C4-2B (cell line): ENCODE results near the gene TGFB1.
"Not testable (repeated sequence)": the region's sequence is repeated elsewhere in the genome, so short reads cannot be mapped to it uniquely, and the experiment has no call there.

Experiments used
- H3K27ac ChIP-seq: fragments of 450-650 bp; 2 replicates; pipeline ENCODE4 v1.5.1; 2017
- ZFX ChIP-seq: fragments of 450-650 bp; IDR thresholded peaks from 2 replicates; pipeline ENCODE4 v1.6.1; 2017
- TF ChIP-seq, protein P1 (sequence below): fragments of 450-650 bp; conservative IDR thresholded peaks from 2 replicates; pipeline ENCODE4 v1.5.1; 2017; ENCODE audit warnings: mild to moderate bottlenecking

The TGFB1 gene

DNA sequence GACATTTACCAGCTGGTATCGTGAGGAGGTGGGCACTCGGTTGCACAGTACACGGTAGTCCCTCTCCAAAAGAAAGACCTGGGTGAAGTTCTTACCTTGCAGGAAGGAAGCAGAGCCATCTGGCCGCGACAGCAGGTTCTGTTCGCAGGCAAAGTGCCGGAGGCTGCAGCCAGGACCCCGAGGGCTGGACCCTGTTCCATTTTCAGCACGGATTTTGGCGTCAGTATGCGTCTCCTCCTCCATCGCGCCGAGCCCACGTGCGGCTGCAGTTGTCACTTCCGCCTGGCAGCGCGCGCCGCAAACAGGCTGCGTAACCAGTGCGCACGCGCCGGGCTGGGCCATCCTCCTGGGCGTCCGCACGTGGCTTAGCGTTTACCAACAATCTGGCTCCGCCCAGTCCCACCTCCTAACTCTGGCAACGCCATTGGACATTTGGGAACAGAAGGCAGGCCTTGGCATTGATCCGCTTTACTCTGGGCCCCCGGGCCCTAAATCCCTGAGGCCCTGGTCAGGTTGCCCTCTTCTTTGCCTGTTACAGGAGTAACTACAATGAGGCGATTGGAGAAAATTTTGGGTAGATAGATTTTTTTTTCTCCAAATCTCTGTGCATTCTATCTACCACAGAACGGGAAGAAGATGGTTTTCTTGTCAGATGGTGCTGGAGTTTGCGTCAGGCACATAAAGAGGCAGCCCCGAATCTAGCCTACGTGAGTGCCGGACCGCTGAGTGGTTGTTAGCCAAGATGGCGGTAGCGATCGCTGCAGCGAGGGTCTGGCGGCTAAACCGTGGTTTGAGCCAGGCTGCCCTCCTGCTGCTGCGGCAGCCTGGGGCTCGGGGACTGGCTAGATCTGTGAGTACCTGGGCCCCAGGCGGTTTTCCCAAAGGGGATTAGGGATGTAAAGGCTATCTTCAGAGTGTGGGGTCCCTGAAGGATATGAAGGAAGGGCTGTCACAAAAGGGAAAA is 43.6 kb upstream of the TGFB1 start, which contains the start of the genes BCKDHA and EXOSC5:
TSS of gene BCKDHA (plus strand) at position 733 of the 964 bp plus-strand sequence. CDS start at position 743, 10 bp downstream.
TSS of gene EXOSC5 (minus strand) at position 274 of the 964 bp plus-strand sequence. CDS start at position 243, 31 bp downstream.
- TF ChIP-seq, protein P1, sequence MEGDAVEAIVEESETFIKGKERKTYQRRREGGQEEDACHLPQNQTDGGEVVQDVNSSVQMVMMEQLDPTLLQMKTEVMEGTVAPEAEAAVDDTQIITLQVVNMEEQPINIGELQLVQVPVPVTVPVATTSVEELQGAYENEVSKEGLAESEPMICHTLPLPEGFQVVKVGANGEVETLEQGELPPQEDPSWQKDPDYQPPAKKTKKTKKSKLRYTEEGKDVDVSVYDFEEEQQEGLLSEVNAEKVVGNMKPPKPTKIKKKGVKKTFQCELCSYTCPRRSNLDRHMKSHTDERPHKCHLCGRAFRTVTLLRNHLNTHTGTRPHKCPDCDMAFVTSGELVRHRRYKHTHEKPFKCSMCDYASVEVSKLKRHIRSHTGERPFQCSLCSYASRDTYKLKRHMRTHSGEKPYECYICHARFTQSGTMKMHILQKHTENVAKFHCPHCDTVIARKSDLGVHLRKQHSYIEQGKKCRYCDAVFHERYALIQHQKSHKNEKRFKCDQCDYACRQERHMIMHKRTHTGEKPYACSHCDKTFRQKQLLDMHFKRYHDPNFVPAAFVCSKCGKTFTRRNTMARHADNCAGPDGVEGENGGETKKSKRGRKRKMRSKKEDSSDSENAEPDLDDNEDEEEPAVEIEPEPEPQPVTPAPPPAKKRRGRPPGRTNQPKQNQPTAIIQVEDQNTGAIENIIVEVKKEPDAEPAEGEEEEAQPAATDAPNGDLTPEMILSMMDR, result no peak
- TF ChIP-seq ZFX, result no peak

DNA sequence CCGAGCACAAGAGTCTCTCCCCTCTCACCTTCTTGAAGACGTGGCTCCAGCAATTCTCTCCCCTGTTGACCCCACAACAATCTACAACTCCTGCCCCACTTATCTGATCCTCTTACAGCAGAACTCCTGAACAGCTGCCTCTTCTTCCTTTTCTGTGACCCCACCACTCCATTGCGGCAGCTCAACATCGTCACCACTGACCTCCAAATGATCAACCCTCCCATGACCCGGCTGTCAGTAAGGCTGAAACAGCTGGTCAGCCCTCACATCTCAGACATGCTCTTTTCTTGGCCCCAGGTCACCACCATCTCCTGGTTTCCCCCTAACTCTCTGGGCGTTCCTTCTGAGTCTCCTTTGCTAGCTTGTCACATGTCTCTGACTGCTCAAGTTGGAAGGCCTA is 41.6 kb upstream of the TGFB1 start:
- TF ChIP-seq ZFX, result no peak
- TF ChIP-seq, protein P1, result no peak
- no peak overlapping the region for H3K27ac ChIP-seq

More for the DNA sequence above, 43.6 kb upstream of the TGFB1 start, which contains the start of the genes BCKDHA and EXOSC5:
- peak within 1 kb of the TSS; percentile 92 for H3K27ac ChIP-seq

DNA sequence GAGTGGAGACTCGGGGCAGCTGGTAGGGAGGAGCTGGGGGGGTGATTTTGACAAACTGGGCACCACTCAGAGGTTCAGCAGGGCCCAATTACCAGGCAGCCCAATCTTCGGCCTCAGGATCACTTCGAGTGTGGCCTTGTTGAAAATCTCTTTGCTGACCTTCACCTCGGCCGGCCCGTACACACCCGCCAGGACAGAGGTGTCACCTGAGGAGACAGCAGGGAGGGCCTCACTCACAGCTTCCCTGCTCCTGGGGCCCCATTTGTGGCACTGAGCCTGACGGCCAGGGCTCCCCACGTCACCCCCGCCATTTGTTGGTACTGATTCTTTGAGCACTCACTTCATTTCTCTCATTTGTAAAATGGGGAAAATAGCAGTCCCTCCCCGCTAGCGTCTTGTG is 39.1 kb upstream of the TGFB1 start:
- no peak for TF ChIP-seq ZFX
- TF ChIP-seq, protein P1, result no peak

DNA sequence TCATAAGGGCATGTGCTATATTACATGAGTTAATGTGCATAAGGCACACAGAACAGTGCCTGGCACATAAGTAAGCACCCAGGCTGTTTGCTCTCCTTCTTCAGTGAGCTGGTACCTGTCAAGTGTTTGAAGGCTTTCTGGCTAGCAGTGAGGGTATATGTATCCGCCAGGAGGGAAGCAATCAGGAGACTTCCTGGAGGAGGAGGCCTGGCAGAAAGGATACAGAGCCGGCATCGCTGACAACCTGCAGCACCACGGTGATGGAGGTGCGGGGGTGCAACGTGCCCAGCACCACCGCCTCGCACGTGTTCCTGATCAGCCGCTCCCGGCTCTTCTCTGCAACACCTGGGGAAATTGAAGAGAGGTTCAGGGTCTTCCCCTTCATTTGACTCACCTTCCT is 37.9 kb upstream of the TGFB1 start:
- H3K27ac ChIP-seq, result no peak overlapping the region
- TF ChIP-seq, protein P1, result no peak

More for the DNA sequence above, 39.1 kb upstream of the TGFB1 start:
- no peak overlapping the region for H3K27ac ChIP-seq

DNA sequence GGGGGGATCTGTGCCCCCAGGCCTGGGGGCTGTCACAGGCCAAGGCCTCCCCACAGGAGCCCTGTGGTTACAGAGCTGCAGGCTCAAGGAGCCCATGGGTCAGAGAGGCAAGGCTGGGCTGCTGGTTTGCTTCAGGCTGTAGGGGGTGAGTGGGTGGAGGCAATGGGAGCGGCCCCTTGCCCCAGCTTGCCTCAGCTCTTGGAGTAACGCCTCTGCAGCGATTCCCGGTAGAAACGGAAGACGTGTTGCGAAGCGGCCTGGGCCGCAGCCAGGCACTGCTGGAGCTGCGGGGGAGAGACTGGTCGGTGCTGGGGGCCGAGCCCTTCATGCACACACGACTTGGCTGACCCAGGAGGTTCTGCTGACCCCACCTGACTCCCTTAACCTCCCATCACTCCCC is 32.7 kb upstream of the TGFB1 start:
- TF ChIP-seq, protein P1, result no peak
- TF ChIP-seq ZFX, result no peak
- H3K27ac ChIP-seq, result no peak overlapping the region

DNA sequence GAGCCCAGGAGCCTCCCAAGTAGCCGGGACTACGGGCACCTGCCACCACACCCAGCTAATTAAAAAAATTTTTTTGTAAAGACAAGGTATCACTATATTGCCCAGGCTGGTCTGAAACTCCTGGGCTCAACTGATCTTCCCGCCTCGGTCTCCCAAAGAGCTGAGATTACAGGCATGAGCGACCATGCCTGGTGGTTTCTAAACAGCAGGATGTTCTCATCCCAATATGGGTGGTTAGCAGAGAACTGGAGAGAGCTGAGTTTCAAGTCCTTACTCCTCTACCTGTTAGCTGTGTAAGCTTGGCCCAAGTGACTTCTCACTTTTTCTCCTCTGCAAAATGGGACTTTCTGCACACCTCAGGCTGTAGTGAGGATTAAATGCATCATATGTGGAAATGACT is 30.6 kb upstream of the TGFB1 start:
- no peak overlapping the region for H3K27ac ChIP-seq
- TF ChIP-seq ZFX, result no peak
- TF ChIP-seq, protein P1, result no peak

DNA sequence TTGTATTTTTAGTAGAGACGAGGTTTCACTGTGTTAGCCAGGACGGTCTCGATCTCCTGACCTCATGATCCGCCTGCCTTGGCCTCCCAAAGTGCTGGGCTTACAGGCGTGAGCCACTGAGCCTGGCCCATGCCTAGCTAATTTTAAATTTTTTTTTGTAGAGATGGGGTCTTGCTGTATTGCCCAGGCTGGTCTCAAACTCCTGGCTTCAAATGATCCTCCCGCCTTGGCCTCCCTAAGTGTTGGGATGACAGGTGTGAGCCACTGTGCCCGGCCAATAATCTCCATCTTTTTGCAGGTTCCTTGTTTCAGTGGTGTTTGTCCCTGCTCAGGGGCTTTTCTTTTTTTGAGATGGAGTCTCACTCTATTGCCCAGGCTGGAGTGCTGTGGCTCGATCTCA is 27.8 kb upstream of the TGFB1 start:
- not testable (repeated sequence) for H3K27ac ChIP-seq
